NCI-H345 (cell line): ENCODE data around the gene LAPTM4A.
A peak's percentile ranks its signal among the peaks of the same experiment; 100 is the strongest.

Source experiments
- DNase-seq: peaks from one replicate; lab custom pipeline; 2025; lab: John Stamatoyannopoulos, UW

Gene LAPTM4A

DNA sequence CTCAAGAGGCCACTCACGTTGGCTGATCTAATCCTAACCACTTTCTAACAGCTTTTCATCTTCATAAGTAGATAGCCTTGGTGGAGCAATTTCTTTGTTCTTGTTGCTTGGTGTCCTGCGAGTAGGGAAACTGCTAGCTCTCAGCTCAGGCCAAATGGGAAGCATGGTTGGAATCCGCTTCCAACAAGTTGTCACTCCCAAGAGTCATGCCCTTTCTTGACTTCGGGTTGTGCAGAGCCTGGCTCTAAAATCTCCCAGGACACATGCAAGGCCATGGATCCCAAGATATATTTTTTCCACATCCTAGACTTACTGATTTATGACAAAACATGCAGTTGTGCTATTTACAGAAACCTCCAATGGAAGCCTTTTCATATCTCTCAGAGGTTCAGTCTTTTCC, 31.7 kb downstream of the LAPTM4A start:
- no peak for DNase-seq

DNA sequence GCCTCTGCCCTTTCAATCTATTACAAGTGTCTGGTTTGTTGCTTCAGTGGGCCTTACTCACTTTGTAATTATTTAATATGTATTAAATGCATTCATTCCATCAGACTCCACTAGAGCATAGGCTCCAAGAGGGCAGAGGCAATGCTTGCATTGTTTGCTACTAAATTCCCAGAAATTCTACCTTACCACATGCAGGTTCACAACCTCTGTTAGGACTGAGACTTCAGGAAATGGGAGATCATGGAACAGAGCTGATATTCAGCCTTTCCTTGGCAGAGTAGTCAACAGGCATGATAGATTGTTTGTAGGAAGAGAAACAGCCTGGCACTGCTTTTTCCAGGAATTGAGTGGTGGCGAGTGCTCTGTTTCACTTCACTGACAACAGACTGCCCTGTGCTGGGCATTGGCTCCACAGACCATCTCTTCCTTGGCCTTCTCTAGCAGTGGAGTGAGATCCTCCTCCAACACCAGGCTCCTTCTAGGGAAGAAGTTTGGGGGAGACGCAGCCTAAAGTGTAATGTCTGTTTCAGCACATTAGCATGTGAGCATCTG, 32.8 kb downstream of the LAPTM4A start:
- no peak for DNase-seq

DNA sequence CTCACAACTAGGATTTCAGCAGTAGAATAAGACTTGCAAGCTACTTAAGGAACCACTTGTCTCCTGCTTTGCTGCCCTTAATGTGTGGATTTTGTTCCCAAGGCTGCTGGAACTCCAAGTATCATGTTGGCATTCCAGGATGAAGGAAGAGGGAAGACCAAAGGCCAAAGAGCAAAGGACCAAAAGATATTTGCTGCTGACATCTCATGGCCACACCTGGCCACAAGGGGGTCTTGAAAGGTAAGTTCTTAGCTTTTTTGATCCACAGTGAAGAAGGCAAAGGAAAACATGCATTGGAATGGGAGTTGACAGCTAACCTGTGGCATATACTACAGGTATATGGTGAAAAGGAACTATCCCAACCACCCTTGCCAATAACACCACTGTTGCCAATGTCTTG, 35.1 kb downstream of the LAPTM4A start:
- DNase-seq: no peak

DNA sequence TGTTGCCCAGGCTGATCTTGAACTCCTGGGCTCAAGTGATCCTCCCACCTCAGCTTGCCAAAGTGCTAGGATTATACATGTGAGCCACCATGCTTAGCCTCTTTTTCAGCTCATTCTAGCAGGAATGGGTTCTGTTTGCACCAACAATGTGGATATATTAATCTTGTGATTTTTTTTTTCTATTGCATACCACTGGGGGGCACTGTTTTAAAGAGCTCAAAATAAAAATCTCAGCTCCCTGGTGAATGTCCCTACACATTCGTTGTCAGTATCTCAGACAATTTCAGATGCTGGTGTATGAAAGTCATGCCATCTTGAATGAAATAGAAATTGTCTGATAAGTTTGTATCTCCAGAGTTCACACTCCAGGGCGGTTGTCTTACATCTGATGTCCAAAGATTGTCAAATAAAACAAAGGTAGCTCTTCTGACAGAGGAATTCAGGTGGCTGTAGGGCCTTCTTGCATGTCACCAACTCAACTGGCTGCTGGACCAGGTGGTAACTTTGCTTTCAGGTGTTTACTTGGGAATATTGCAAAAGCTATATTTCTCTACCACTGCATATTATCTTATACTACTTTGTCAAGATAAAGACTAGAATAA, 35.8 kb downstream of the LAPTM4A start:
- peak; percentile 49 for DNase-seq

DNA sequence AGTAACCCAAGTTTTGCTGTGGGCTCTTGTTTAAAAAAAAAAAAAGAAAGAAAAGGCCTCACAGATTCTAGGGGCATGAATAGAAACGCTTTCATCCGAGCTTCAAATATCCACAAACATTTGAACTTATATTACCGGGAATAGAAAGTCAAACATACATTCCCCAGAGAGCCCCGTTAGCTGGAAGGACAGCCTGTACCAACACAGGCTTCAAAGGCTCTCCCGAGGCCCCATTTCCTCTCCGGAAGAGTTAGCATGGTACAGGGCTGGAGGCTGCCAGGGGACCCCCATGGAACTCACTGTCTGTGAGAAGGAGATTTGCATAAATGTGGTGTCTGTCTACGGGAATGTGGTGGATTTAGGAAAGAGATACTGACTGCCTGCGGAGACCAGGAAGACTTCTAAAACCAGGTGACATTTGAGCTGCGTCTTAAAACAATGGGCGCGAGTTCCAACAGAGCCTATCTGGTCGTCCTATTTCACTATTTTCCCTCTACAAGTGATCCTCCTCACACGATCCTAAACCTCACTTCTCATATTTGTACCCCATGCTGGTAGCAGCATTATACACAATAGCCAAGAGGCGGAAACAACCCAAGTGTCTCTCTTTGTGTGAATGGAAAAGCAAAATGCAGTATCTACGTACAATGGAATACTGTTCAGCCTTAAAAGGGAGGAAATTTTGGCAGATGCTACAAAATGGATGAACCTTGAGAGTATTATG, 38.1 kb downstream of the LAPTM4A start:
- no peak for DNase-seq

DNA sequence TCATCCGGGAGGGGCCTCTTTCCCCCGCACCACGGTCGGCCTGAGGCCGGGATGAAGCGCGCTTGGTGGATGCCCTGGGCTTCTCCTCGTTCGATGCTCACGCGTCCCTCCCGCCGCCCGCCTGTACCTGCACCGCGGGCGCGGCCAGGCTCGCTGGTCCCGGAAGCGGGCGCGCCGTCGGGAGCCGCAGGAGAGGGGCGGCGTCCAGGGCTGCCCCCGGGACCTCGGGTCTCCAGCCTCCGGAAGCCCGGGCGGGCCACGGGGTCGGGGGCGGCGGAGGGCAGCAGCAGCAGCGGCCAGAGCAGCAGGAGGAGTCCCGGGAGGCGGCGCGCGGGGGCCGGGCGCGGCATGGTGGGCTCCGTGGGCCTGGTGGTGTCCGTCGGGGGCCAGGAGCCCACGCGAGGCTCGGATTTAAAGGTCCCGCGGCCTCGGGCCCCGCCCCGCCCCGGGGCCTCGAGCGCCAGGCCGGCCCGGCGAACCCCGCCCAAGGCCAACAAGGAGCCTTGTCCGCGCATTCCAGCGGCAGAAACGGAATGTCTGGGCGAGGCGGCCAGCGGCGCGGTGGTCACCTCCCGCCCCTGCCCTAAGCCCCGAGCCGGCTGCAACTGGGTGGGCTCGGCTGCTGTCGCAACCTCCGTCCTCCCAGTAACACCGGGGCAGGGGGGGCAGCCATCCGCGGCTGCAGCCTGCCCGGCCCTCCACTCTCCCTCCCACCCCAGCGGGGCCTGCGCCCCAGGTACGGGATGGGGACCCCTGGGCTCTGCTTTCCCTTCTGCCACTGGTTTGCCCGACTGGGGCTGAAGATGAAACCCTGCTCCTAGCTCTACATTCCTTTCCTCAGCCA, 38.9 kb downstream of the LAPTM4A start, which contains the start of gene MATN3:
MATN3 (minus strand) TSS at position 387 of the 844 bp plus-strand sequence; CDS start at position 350, 37 bp downstream.
- peak; percentile 18 for DNase-seq

DNA sequence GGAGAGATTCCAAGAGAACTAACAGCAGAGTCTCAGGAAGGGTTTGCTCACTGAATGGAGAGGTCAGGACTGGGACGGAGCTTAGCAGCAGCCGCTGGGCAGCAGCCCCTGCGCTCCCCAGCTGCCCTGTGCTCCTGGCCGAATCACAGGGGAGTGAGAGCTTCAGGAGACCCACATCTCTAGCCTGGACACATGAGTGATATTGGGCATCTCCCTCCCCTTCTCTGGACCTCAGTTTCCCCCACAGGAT, 39.5 kb downstream of the LAPTM4A start:
- no peak for DNase-seq

DNA sequence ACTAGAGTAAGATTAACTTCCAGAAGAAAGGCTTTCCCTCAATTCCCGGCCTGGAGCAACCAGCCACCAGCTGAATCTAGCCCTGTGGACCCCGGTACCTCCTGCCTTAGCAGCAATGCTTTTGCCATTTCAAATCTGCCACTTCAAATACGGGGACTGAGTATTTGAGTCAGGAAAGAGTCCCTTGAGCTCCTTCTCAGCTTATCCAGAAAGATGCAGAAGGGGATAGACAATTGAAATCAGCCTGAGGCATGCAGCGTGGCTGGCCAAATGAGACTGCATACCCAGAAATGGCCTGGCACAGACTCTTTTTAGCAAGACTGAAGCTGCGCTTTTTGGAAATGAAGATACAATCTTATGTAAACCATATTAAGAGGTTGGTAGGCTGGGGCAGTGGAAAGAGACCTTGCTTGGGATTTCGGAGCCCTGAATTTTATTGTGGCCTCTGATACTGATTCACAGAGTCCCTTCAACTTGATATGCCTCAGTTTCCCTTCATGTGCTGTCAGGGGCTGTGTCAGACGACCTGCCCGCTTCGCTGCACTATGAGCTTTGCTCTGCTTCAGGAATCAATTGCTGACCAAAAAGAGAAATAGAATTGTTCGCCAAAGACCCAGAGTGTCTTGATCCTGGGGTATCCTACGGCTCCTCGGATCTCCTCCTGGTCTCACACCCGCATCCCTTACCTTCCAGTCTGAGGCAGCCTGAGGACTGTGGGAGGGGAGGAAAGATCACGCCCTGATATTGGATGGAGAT, 40.0 kb downstream of the LAPTM4A start:
- DNase-seq: no peak

DNA sequence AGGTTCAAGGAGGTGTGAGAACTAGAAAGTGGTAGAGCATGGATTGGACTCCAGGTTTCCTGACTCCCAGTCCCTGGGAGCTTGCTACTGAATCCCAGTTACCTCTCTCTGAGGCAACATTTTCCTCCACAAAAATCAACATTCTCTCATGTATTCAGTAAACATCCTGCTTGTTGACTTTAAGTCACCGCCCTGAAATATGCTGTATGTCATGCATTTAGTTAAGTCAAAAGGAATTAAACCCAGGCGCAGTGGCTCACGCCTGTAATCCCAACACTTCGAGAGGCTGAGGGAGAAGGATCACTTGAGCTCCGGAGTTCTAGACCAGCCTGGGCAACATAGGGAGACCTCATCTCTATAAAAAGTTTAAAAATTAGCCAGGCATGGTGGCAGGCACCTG, 42.7 kb downstream of the LAPTM4A start:
- DNase-seq: no peak

DNA sequence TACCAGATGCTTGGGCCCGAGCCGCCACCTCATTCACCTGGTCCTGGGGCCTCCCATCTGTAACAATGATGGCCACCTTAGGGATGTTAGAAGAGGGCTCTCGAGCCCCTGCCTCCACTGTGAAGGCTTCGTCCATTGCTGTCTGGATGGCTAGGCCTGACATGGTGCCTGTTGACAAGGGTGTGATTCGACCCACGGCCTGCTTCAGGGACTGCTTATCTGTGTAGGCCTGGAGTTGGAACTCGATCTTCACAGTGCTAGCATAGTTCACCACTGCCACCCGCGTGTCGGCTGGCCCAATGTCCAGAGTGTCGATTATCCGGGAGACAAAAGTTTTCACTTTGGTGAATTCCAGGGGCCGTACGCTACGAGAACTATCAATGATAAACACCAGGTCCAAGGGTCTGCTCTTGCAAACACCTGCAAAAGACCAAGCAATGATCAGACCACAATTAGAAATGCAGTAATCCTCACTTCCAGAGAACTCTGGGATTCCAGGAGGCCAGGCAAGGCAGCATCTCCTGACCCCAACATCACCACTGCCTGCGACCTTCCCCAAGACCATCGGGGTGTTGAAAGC, 45.4 kb downstream of the LAPTM4A start:
- no peak for DNase-seq

DNA sequence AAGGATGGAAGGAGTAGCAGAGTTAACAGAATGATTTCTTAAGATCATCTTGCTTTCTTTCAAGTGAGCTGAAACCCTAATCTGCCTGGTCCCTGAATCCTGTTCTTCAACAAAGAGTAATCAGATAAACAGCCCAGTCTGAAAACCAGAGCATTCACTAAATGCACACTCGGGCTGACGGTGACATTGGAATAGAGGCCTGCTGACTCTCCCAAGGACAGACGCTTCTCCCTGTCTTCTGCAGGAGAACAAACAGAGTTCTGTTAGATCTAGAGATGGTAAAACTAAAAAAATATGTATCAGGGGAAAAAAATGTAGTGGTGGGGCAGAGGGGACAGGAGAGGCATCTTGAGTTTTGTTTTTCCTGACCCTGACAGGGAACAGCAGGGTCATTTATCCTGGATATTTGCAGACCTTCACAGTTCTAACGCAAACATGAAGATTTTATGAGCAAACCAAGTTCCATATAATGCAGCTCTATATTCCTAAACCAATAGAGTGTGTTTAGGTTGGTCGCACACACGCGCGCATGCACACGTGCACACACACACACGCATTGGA, 46.3 kb downstream of the LAPTM4A start:
- no peak for DNase-seq

DNA sequence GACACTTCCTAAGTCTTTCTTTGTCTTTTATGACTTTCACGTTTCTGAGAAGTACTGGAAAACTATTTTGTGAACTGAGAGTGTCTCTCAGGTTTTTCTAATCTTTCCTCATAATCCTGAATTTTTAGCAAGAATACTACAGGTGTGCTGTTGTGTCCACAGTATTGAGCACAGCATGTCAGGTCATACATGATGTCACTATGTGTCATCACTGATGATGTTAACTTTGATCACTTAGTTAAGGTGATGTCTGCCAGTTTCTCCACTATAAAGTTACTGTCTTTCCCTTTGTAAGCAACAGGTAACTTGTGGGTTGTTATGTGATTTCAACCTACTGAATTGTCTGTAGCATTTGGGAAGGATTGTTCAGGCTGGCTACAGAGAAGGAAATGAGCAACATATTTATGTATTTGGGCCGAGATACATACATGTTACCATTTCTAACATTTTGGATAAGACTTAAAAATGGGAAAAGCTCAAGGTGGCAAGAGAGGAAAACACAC, 50.0 kb downstream of the LAPTM4A start:
- no peak for DNase-seq

DNA sequence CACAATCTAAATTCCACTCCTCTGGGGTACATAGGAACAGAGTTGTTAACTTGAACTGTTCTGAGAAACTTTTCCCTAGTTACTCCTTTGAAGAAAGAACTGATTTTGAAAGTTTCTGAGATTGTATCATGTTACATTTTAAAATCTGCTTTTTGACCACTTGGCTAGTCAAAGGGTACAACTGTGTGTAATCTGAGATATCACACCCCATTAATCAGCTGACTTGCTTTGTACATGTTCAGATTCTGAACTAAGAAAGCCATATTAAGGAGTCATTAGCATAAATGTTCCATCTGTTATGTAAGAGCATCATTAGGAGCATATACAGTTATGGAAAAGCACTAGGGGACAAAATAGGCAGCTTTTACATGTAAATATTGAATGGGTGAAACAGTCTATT, 57.7 kb downstream of the LAPTM4A start:
- DNase-seq: no peak

DNA sequence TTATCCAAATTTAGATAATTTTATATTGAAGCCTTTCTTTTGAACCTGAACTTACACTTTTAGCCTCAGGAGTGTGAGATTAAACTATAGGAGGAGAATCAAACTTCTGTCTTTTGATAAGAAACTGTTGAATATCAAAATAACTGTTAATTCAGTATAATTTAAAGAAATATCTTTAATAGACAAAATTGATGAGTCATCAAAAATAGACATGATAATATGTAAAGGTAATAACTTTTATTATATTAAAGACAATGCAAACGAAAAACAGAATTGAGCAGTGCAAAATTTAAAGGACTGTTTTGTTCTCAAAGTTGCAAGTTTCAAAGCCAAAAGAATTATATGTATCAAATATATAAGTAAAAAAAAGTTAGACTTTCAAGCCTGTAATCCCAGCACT, 59.5 kb downstream of the LAPTM4A start:
- no peak for DNase-seq

DNA sequence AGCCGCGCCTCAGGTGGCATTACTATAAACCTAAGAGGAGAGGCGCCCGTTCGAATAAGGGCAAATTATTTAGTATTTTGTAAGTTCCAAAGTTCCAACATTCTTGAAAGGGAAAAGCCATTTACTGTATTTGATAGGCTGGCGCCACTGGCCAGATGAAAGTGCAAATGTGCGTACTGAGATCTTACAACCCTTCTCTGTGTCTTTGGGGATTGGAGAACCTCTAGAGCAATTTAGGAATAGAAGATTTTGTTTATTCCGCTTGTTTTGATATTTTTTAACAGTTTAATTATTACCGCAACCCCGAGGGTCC, 61.1 kb downstream of the LAPTM4A start:
- DNase-seq: no peak

DNA sequence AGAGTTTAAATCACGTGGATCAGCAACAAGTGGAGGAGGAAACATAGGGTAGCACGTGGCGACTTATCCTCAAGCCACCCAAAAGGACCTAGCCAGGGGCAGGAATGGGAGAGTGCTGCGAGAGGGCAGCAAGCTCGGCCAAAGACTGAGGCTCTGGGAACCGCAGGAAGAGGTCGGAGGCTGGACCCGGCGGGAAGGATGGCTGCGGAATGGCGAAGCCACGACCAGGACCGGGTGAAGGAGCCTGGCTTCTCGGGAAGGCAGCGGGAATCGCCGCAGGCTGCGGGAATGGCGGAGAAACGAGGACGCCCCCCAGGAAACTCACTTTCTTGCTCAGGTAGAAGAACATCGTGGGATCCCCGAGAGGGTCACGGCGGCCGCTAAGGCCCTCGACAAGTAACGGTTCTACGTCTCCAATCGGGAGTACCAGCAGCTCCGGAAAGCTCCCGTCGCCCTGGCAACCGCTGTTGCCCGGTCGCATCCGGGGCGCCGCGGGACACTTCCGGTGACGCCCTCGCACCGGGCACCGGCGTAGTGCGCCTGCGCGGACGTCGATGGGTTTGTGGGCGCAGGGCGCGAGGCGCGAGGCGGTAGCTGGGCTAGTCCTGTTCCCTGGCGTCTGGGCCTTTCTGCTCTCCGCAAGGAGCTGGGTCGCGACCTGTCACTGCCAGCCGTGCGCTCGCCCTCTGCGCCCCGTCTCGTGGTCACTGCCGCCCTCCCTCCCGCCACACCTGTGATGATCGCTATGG, 61.6 kb downstream of the LAPTM4A start, which contains the start of gene WDR35:
WDR35 (minus strand) TSS at position 439 of the 749 bp plus-strand sequence; CDS start at position 349, 90 bp downstream.
- peak; percentile 96 for DNase-seq

DNA sequence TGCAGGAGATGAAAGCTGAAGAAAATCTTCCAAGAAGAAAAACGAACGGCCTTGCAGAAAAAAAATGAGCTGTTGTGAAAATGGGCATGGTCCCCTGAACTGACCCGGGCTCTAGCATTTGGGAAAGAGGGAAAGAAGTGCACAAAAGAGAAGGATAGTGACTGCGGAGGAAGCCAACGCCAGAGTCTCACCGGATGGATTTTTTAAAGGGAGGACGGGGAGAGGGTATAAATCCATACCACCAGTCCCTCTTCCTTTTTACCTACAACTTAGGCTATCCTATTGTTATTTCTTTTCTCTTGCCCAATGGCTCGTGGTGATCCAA, 62.1 kb downstream of the LAPTM4A start:
- DNase-seq: no peak

DNA sequence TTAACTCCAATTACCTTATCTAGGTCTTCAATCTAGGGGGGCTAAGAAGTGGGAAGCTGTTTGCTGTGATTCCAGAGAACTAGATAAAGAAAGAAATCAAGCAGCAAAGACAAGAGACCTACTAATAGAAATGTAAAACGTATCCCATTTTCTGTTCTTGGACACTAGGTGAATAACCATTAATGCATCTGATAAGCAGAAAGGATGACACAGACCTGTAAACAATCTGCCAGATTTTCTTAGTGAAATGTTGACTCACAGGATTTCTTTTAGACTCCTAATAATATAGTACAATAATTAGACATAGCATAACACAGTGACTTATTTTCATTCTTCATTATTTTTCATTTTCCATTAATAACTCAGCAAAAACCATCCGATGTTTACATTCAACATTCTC, 62.8 kb downstream of the LAPTM4A start:
- no peak for DNase-seq

DNA sequence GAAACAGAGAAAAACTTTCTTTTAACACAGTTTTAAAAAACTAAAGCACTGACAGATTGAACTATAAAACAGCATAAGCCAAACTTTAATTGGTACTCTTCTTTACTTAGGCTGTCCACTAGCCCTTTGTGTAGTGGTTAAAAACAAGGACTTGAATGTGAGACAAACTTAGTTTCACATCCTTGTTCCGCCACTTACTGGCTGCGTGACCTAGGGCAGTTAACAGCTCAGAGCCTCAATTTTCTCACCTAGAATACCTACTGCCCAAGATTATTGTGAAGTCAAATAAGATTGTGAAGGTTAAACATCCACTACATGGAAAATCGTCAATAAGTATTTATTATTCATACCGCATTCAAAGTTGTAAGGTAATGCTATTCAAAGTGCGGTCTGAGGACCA, 63.5 kb downstream of the LAPTM4A start:
- no peak for DNase-seq
